Measurements from ENCODE around the gene MRPL28. TPM values are rescaled to one million over a fixed set of nuclear protein-coding genes. Genes with fewer than 3 reads are reported as not detected.
"Not testable (repeated sequence)": the region's sequence is repeated elsewhere in the genome, so short reads cannot be mapped to it uniquely, and the experiment has no call there.

Gene MRPL28
- total RNA-seq (2013) = 58.5 TPM
- polyA plus RNA-seq = 10 to 100 TPM; 68.6 to 88.5 (median 88.1) TPM
- 27.7 and 49.2 TPM in 2 replicates for polyA minus RNA-seq
- 7.5 to 18.8 (median 14.8) reads per million in 11 experiments for total RNA-seq

DNA sequence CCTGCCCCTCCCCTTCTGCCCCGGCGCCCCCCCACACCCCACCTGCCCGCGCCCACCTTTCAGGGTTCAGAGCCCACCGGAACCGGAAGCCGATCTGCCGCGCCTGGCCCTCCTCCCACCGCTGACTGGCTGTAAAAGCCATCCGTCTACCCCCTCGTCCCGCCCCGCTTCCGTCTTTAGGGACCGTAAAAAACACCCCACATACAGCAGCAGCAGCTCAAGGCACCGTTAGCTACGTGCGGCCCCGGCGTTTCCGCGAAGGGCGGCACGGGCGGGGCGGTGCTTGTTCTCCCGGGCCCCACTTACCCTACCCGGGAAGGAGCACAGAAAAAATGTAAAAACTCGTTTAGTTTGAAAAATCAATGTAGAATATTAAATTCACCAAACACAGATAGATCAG lies at the start of gene MRPL28:
Gene MRPL28, minus strand, starts transcription at position 96 of the 400 bp plus-strand sequence. CDS start 320 bp downstream, outside the sequence.
- Histone ChIP-seq H3K36me3 (replicated peaks in 1 of 2; ENCODE audit: control insufficient read depth in 1 of 2, insufficient read depth in 2 of 2, low read length in 2 of 2) (peaks cover 55 to 71% of the 10 kb centered on the region in 2 donors), H3K79me2 (ENCODE audit: insufficient read depth, low read length) (peaks cover 3% of the 10 kb centered on the region), H3K4me2 (replicated peaks; ENCODE audit: extremely low read depth, low read length, poor library complexity, severe bottlenecking) (peak within 1 kb of the TSS; percentile 79), H4K20me1 (ENCODE audit: insufficient read depth, low read length) (no peaks in the 10 kb centered on the region), H3K27me3 (ENCODE audit: control insufficient read depth in 2 of 2, insufficient read depth in 2 of 2, low read length in 2 of 2) (no peaks in the 10 kb centered on the region), H3K4me3 (replicated peaks in 1 of 3; ENCODE audit: low read depth in 2 of 3, low read length in 3 of 3) (peak within 1 kb of the TSS in 2 of 3 experiments; percentile 14 to 71), H2AFZ (ENCODE audit: insufficient read depth, low read depth, low read length, poor library complexity, severe bottlenecking) (peak within 1 kb of the TSS; percentile 65), H3K4me1 (ENCODE audit: control insufficient read depth in 1 of 2, insufficient read depth in 2 of 2, low read length in 2 of 2) (peaks cover 17 to 20% of the 10 kb centered on the region in 2 donors), H3K9ac (ENCODE audit: insufficient read depth, low read length, poor library complexity, severe bottlenecking) (peak within 1 kb of the TSS; percentile 27), H3K9me3 (replicated peaks in 1 of 2; ENCODE audit: control insufficient read depth in 1 of 2, insufficient read depth in 1 of 2, low read length in 2 of 2) (no peaks in the 10 kb centered on the region), H3K27ac (ENCODE audit: low read depth in 1 of 2, low read length in 2 of 2) (peak within 1 kb of the TSS; percentile 47 to 66)
- Mint-ChIP-seq H3K9me3 (no peaks in the 10 kb centered on the region), H3K27ac (peak within 1 kb of the TSS; percentile 73 to 90 (median 83)), H3K36me3 (peaks cover 41 to 71% of the 10 kb centered on the region in 2 donors), H3K27me3 (ENCODE audit: low read depth in 3 of 3) (peaks cover 0 to 6% (median 4%) of the 10 kb centered on the region in 3 donors), H3K4me3 (peak within 1 kb of the TSS; percentile 85 to 89), H3K4me1 (peaks cover 18% of the 10 kb centered on the region)
- intact Hi-C loops (cut with micrococcal nuclease) = no loop called here
- TF ChIP-seq, protein P1, sequence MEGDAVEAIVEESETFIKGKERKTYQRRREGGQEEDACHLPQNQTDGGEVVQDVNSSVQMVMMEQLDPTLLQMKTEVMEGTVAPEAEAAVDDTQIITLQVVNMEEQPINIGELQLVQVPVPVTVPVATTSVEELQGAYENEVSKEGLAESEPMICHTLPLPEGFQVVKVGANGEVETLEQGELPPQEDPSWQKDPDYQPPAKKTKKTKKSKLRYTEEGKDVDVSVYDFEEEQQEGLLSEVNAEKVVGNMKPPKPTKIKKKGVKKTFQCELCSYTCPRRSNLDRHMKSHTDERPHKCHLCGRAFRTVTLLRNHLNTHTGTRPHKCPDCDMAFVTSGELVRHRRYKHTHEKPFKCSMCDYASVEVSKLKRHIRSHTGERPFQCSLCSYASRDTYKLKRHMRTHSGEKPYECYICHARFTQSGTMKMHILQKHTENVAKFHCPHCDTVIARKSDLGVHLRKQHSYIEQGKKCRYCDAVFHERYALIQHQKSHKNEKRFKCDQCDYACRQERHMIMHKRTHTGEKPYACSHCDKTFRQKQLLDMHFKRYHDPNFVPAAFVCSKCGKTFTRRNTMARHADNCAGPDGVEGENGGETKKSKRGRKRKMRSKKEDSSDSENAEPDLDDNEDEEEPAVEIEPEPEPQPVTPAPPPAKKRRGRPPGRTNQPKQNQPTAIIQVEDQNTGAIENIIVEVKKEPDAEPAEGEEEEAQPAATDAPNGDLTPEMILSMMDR (IDR thresholded peaks at IDR 0.05) = no peak
- 0% methylated on average over 14 of the region's 30 CpGs for WGBS (ENCODE audit: insufficient coverage)
- DNase-seq = peak; percentile 90 to 92 (median 91)

DNA sequence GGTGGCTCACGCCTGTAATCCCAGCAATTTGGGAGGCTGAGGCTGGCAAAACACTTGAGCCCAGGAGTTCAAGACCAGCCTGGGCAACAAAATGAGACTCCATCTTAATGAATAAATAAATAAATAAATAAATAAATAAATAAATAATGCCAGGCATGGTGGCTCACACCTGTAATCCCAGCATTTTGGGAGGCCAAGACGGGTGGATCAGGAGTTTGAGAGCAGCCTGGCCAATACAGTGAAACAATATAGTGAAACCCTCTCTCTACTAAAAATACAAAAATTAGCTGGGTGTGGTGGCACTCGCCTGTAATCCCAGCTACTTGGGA lies 44.8 kb upstream of the MRPL28 start:
- H3K9ac ChIP-seq (ENCODE audit: insufficient read depth, low read length, poor library complexity, severe bottlenecking); H3K36me3 ChIP-seq (replicated peaks in 1 of 2; ENCODE audit: control insufficient read depth in 1 of 2, insufficient read depth in 2 of 2, low read length in 2 of 2); H3K4me3 ChIP-seq (replicated peaks in 1 of 3; ENCODE audit: low read depth in 2 of 3, low read length in 3 of 3); H3K36me3 Mint-ChIP-seq; H3K4me3 Mint-ChIP-seq; intact Hi-C loops (cut with micrococcal nuclease); H3K27ac ChIP-seq (ENCODE audit: low read depth in 1 of 2, low read length in 2 of 2); H3K9me3 ChIP-seq (replicated peaks in 1 of 2; ENCODE audit: control insufficient read depth in 1 of 2, insufficient read depth in 1 of 2, low read length in 2 of 2); H3K4me1 ChIP-seq (ENCODE audit: control insufficient read depth in 1 of 2, insufficient read depth in 2 of 2, low read length in 2 of 2); H3K4me2 ChIP-seq (replicated peaks; ENCODE audit: extremely low read depth, low read length, poor library complexity, severe bottlenecking); H3K27ac Mint-ChIP-seq; DNase-seq; H3K4me1 Mint-ChIP-seq; H3K27me3 Mint-ChIP-seq (ENCODE audit: low read depth in 3 of 3); H3K79me2 ChIP-seq (ENCODE audit: insufficient read depth, low read length); H4K20me1 ChIP-seq (ENCODE audit: insufficient read depth, low read length); H3K27me3 ChIP-seq (ENCODE audit: control insufficient read depth in 2 of 2, insufficient read depth in 2 of 2, low read length in 2 of 2); H2AFZ ChIP-seq (ENCODE audit: insufficient read depth, low read depth, low read length, poor library complexity, severe bottlenecking); H3K9me3 Mint-ChIP-seq: not testable (repeated sequence)
- WGBS (ENCODE audit: insufficient coverage) = 100% methylated on average over 1 of the region's 3 CpGs

Measured in CD14-positive monocyte (primary cell).